ENCODE data around the gene FAM78B.
A peak's percentile ranks its signal among the peaks of the same experiment; 100 is the strongest.

FAM78B gene

GRCh38 chr1:166164646-166164994, 2.2 kb downstream of the FAM78B start:
- no peak for DNase-seq

- DNase-seq: no peak
Observed at GRCh38 chr1:166159656-166160055, 7.1 kb downstream of the FAM78B start.

- DNase-seq: no peak
Observed at GRCh38 chr1:166156674-166157073, 10.1 kb downstream of the FAM78B start.

- DNase-seq: no peak
Observed at GRCh38 chr1:166155108-166155507, 11.7 kb downstream of the FAM78B start.

- no peak for DNase-seq
Observed at GRCh38 chr1:166153525-166154314, 13.1 kb downstream of the FAM78B start.

- DNase-seq: no peak
Observed at GRCh38 chr1:166152978-166153377, 13.8 kb downstream of the FAM78B start.

GRCh38 chr1:166151804-166152203, 15.0 kb downstream of the FAM78B start:
- DNase-seq: no peak

- no peak for DNase-seq
Observed at GRCh38 chr1:166145499-166145898, 21.3 kb downstream of the FAM78B start.

- no peak for DNase-seq
Observed at GRCh38 chr1:166141969-166142368, 24.8 kb downstream of the FAM78B start.

GRCh38 chr1:166140251-166140650, 26.6 kb downstream of the FAM78B start:
- no peak for DNase-seq

GRCh38 chr1:166139735-166140134, 27.1 kb downstream of the FAM78B start:
- DNase-seq: no peak

GRCh38 chr1:166136699-166137401, 30.0 kb downstream of the FAM78B start:
- no peak for DNase-seq

- DNase-seq: no peak
Observed at GRCh38 chr1:166136222-166136621, 30.6 kb downstream of the FAM78B start.

GRCh38 chr1:166133857-166134256, 32.9 kb downstream of the FAM78B start:
- no peak for DNase-seq

- DNase-seq: peak; percentile 28
Observed at GRCh38 chr1:166133276-166133841, 33.4 kb downstream of the FAM78B start.

GRCh38 chr1:166132496-166132895, 34.3 kb downstream of the FAM78B start:
- DNase-seq: no peak

- DNase-seq: no peak
Observed at GRCh38 chr1:166129006-166129405, 37.8 kb downstream of the FAM78B start.

GRCh38 chr1:166128195-166128594, 38.6 kb downstream of the FAM78B start:
- no peak for DNase-seq

- DNase-seq: no peak
Observed at GRCh38 chr1:166127003-166127402, 39.8 kb downstream of the FAM78B start.

- no peak for DNase-seq
Observed at GRCh38 chr1:166122873-166123466, 43.8 kb downstream of the FAM78B start.

- no peak for DNase-seq
Observed at GRCh38 chr1:166121010-166121409, 45.8 kb downstream of the FAM78B start.

GRCh38 chr1:166120281-166120680, 46.5 kb downstream of the FAM78B start:
- DNase-seq: no peak

- no peak for DNase-seq
Observed at GRCh38 chr1:166119471-166119965, 47.3 kb downstream of the FAM78B start.

GRCh38 chr1:166117776-166118175, 49.0 kb downstream of the FAM78B start:
- no peak for DNase-seq
